SH-SY5Y (cell line): Measurements from ENCODE around the gene NR3C2.

Experiments used
- GATA2 ChIP-seq: IDR thresholded peaks from 2 replicates; pipeline ENCODE4 v1.6.1; 2011; ENCODE audit warnings: mild to moderate bottlenecking, low read depth, low read length
- GATA3 ChIP-seq: IDR thresholded peaks from 2 replicates; pipeline ENCODE4 v1.6.1; 2011; ENCODE audit warnings: low read depth, mild to moderate bottlenecking, low read length, moderate library complexity

The NR3C2 gene

DNA sequence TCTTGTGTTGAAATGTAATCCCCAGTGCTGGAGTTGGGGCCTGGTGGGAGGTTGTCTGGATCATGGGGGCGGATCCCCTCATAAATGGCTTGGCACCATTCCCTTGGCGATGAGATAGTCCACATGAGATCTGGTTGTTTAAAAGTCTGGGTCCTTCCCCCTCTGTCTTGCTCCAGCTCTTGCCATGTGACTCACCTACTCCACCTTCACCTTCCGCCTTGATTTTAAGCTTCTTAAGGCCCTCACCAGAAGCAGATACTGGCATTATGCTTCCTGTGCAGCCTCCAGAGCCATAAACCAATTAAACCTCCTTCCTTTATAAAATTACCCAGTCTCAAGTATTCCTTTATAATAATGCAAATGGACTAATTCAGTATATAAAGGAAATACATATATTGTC is 111.5 kb downstream of the NR3C2 start:
- TF ChIP-seq GATA2 (no peak), GATA3 (no peak)

DNA sequence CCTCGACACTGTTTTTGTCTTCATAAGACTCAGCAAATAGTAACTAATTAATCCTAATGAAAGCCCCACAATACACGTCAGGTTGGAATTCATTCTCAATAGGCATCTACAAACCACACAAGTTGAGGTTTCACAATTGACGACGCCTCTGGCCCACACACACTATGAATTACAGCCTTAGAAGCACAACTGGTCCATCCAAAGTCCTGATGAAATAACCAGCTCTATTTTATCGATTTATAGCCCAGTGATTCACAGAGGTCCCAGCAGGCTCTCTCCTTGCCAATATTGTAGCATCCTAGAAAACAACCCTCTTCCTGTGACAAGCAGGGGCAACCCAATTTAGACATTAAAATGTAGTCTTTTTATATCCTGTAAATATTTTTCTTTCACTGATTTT is 112.1 kb downstream of the NR3C2 start:
- TF ChIP-seq GATA2: no peak
- TF ChIP-seq GATA3: no peak

DNA sequence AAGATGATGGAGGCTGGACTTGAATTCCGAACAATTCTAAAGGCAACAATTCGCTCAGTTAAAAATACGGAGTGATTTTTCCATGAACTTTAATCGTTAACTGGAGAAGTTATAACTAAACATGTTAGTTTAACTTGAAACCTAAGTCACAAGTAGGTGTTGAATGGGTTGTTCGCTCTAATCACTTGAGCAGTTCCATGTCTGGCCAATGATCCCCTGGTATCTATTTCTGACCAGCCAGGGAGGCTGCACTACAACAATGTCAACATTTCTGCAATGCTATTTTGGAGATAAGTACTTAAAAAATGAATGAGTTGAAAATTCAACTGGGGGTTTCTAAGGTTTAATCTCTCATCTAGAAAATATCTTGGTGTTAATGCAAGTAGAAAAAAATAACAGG is 112.5 kb downstream of the NR3C2 start:
- TF ChIP-seq GATA3 (no peak), GATA2 (no peak)

DNA sequence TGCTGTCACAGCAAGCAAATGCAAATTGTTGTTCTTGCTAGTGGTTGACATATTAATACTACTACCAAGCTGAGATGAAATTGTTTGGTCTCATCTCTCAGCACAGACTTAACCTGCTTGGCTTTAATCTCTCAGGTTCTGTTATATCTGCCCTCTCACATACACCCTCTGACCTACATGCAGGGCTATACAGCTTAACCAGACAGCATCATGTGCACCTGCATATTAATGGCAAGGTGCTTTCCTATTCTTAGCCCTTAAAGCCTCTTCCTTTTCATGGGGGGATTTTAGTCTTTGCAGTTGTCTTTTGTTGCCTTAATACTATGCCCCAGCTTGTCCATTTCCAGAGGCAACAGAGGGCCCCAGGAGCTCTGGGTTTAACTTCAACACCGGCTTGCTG is 114.5 kb downstream of the NR3C2 start:
- TF ChIP-seq GATA2 (no peak), GATA3 (no peak)

DNA sequence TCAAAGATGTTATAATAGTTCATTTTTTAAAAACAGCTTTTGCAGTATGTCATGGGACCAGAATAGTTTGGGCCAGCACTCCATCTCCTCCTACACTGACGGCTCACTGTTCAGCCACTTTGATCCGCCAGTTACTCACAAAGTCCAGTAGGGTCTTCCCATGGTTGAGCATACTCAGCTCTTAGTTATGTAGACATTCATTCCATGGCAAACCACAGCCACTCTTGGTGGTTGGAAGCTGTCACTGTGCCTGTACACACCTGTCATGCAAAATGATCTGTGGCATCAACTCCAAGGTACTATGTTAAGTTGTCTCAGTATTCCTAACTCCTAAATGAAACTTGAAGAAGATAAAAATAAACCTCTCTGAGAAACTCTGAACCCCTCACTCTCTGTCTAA is 127.2 kb downstream of the NR3C2 start:
- no peak for TF ChIP-seq GATA2

DNA sequence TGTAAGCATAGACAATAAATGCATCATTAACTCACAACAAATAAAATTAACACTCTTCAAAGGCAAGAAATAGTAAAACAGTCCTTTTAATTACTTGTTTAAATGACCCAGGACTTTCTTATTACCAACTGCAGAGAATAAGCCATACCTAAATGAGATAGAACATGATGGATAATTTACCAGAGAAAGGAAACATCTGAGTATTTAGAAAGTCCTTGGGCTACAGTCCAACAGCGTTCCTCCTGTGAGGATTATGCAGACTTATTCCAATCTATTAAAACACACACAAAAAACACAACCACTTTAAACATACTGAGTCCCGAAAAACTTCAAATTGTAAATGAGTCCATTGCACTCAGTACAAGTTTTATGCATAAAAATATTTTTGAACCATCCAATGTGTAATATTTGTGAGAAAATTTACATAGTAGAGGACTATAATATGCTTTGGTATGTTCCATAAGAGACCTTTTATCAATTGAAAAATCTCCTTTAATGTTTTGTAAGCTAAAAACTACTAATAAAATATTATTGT is 129.2 kb downstream of the NR3C2 start:
- TF ChIP-seq GATA3 (no peak), GATA2 (no peak)

DNA sequence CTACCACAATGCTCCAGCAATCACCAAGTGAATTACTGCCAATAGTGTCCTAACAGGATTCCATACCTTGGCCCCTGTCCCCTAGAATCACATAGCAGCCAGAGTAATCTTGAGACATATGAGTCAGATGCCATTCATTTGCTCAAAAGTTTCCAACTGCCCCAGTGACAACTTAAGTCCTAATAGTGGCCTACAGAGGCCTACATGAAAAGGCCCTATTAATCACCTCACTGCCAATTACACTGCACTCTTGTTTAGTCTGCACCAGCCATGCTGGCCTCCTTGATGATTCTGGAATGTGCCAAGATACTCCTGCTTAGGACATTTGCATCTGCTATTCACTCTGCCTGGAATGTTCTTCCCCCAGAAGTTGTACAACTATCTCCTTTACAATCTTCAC is 130.7 kb downstream of the NR3C2 start:
- TF ChIP-seq GATA3 (no peak), GATA2 (no peak)

DNA sequence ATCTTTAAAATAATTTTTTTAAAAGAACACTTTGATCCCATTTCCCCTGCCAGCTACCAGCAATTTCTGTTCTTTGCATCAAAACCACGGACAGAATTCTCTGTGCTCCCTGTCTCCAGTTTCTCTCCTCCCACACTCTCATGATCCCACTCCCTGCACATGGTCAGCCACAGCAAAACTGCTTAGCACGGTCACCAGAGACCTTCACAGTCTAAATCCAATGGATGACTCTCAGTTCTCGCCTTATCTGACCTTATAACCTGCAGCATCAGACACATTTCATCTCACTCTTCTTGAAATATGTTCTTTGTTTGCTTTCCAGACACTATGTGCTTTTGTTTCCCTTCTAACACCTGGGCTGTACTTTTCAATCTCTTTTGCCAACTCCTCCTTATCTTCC is 131.5 kb downstream of the NR3C2 start:
- TF ChIP-seq GATA3 (no peak), GATA2 (no peak)

DNA sequence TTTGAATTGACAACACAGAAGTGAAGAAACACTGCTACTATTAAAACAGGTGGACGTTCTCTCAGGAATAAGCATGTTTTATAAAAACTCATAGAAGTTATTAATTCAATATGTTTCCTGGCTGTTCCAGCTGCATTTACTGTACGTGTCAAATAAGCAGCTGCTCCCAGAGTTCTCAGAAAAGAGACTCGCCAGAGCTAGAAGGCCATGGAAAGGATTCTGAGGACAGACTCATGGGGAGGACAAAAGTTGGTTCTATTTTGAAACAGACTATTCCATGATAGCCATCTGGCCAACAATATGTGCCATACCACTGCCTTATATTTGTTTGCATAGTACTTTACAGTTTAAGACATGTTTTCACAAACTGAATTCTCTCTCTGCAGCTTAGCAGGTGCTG is 136.5 kb downstream of the NR3C2 start:
- TF ChIP-seq GATA3 (no peak), GATA2 (no peak)

DNA sequence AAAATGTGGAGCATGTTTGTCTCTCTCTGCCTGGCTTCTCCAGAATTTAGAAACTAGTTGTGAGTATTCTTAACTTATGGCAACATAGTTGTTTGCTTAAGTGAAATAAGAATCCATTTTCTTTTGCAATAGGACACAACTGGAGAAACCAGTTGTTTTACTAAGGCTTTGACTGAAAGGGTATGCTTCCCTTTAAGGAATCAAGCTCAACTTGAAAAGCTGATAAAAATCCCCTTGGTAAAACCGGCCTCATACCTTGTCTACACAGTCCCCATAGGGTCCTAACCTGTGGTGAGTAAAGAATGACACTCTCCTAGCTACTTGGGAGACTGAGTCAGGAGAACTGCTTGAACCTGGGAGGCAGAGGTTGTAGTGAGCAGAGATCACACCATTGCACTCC is 139.8 kb downstream of the NR3C2 start:
- TF ChIP-seq GATA3 (no peak), GATA2 (no peak)

DNA sequence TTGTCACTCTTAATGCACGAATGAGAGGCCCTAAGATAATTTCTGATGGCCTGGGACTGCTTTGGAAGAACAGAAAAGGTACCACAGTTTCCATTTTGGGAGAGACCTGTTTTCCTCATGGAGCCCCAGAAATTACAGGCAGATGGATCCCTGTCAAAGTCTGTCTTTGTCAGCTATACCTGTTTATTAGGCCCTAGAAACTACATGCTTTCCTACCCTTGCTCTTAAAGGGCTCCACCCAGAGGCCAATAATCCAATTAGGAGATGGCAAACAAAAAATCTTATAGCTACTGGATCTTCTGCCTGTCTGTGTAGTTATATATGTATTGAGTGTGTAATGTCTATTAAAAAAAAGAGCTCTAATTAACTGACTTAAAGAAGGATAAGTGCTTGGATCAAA is 141.3 kb downstream of the NR3C2 start:
- TF ChIP-seq GATA2: no peak
- no peak for TF ChIP-seq GATA3

DNA sequence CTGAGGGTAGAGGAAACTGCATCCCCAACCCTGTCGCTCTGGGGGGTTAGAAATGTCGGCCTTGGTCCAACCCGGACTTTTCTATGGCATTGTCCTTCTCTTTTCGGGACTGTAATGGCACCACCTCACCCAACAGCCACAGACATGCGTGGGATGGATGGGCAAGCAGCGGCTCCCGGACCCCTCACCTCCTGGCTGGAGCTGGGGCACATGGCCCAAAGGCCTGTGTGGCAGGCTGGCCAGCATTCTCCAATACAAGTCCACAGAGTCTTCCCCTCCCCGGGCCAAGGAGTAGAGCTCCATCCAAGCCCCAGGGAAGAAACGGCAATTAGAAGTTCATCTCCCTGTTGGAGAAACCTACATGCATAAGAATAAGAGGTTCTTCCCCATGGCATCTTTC is 142.9 kb downstream of the NR3C2 start:
- TF ChIP-seq GATA3 (no peak), GATA2 (no peak)

DNA sequence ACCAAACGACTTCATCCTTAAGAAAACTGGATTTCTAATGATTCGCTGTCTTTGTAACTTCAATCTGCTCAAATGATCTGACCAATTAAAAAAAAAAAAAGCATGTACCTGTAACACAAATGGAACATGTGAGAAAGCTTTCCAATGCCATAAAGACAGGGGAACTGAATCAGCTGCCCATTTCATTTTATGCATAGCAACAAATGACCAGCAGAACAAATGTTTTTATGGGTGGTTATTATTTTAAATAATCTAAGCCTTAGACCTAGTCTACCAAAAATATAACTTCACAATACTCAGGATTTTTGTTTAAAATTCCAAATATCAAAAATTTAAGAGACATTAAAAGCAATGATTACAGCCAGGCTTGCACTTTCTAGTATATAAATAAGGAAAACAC is 145.7 kb downstream of the NR3C2 start:
- no peak for TF ChIP-seq GATA2

DNA sequence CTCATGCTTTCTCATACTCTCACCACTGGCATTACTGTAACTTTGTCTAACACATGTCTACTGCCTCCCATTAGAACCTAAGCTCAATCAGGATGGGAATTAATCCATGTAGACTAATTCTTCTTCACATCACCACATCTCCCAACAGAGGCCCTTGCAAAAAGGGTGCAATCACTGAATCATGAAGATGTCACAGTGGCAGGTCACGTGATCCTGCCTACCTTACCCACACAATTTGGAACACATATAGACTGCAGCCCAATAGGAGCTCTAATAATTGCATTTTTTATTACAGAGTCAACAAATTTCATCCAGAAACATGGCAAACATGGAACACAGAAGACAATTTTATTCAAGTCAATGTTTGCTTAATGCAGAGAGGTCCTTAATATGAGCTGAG is 146.6 kb downstream of the NR3C2 start:
- no peak for TF ChIP-seq GATA2
- no peak for TF ChIP-seq GATA3

DNA sequence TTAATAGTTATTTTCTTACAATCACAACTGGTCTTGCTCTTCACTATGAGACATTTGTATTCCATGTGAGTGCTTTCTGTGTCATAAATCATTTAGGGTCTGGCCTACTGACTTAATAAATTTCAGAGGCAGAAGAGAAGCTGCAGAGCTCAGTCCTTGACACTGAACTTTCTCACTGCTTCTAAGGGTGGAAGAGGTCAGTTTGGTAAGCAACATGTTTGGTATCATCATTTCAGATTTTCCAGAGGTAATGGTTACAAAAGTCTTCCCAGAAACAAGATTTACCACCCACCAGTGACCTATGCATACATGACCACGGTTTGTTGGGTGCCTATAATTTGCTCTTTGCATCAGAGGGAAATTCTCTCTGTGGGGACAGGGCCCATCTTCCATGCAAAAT is 148.6 kb downstream of the NR3C2 start:
- TF ChIP-seq GATA3: no peak
- TF ChIP-seq GATA2: no peak

DNA sequence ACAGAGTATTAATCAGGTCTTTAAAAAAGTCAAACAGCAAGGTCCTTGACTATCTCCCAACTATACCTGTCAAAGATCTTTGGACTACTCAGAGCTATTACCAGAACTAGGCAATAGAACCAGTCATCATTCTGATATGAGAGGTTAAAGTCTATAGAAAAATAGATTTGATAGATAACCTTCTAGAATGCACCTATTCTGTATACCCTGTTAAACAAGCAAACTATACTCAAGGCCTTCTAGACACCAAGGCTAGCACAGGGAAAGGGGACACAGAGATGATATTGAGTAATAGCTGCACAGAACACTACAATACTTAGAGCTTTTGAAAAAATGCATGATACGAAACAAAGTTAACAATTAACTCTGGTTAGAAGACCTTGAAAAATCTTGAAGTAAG is 149.5 kb downstream of the NR3C2 start:
- TF ChIP-seq GATA3: no peak
- TF ChIP-seq GATA2: no peak
